NOMO-1 treated with dmso at 0.1 percent for 144 hours (cell line): ENCODE measurements around the gene KLHL17.
"Not testable (repeated sequence)": the region's sequence is repeated elsewhere in the genome, so short reads cannot be mapped to it uniquely, and the experiment has no call there.

Experiments
- DNase-seq: peaks from one replicate; lab custom pipeline; 2025; ENCODE audit not compliant: unreplicated experiment; lab: John Stamatoyannopoulos, UW

The KLHL17 gene

DNA sequence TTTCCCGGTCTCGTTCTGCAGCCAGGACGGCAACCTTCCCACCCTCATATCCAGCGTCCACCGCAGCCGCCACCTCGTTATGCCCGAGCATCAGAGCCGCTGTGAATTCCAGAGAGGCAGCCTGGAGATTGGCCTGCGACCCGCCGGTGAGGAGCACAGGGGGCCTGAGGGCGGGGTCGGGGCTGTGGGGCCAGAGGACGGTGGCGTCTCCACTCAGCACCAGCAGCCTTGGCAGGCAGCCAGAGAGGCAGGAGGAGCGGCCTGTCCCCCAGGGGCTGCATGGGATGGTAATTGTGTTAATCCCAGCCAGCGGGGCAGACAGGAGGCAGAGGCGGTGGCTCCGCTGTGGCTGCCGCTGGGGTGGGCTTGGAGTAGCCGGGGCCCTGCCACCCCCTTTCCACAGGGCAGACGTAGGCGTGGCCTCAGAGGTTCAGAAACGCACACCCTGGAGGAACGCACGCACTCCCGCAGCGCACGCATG is 24.6 kb upstream of the KLHL17 start:
- no peak for DNase-seq

DNA sequence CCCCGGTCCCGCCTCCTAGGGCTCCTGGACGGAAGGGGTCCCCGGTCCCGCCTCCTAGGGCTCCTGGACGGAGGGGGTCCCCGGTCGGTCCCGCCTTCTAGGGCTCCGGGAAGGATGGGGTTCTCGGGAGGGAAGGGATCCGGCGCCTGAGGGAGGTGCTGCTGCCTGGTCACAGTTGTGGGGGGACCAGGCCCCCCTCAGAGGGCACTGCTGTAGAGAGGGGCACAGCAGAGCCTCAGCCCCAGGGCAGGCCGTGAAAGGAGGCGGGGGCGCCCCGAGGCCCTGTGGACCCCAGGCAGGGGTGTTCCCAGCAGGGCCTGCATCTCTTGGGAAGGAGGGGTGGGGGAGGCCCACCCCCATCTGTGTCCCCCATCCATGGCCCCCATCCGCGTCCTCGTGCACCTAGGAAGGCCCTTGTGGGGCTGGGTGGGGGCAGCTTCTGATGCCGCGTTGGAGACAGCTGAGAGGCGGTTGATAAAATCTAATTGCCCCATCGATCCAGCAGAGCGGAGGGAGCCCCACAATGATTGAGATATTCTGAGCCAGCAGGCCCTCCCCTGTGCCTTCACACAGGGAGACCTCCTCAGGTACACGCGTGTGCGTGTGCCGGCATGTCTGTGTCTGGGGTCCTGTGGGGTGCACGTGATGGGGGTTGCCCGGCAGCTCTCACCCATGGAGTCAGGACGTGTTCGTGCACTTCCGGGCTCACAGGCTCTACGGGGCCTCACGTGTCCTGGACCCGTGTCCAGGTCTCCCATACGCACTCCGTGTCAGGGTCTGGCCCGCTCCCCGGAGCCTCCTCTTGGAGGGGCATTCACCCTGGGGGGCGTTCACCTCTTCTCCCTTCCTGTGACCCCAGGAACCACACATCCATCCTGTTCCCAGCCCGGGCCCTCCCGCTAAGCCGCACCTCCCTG is 23.8 kb upstream of the KLHL17 start:
- no peak for DNase-seq

GRCh38 chr1:937521-937920 is 22.9 kb upstream of the KLHL17 start:
- no peak for DNase-seq

- no peak for DNase-seq
These were observed 22.2 kb upstream of the KLHL17 start for GRCh38 chr1:938088-938683.

- DNase-seq: no peak
These were observed 21.5 kb upstream of the KLHL17 start for GRCh38 chr1:938711-939489.

GRCh38 chr1:939511-940106 is 20.8 kb upstream of the KLHL17 start:
- no peak for DNase-seq

DNA sequence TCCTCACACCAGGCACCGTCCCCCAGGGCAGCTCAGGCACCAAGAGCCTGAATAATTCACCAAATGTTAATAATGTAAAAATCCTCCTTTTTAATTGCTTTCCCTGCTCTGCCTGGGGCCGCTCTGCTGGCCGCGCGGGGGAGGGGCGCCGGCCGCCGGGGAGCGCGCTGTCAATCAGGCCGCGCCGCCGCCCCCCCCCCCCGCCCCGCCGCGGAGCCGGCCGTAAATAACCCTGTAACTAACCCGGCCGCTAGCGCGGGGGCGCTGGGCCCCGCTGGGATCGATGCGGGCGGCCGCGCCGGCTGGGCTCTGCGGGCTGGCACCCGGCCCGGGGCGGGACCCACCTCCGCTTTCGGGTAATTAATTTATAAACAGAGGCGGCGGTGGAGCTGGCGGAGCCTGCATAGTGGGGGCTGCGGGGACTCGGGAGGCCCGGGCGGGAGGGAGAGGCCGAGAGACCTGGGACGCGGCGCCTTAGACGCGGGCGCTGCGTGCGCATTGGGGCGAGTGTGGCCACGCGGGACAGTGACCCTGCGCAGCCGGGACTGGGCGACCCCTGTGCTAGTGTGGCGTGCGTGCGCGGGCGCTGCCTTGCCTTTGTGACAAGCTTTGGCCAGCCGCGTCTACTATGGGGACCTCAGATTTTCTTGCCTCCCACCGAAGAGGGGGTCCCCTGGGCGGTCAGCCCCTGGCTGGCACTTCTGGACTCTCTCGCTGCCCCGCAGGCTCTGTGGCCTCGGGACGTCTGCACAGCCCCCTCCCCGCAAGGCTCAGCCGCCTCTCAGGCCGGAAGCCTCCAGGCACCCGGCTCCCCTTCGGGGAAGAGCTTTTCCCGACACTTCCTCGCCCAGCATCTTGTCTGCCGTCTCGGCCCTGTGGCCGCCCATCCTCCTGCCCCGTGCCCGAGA is 20.0 kb upstream of the KLHL17 start:
- DNase-seq: peak; percentile 29

- no peak for DNase-seq
These were observed 19.3 kb upstream of the KLHL17 start for GRCh38 chr1:941015-941587.

- DNase-seq: peak; percentile 29
These were observed 18.6 kb upstream of the KLHL17 start for GRCh38 chr1:941588-942383.

DNA sequence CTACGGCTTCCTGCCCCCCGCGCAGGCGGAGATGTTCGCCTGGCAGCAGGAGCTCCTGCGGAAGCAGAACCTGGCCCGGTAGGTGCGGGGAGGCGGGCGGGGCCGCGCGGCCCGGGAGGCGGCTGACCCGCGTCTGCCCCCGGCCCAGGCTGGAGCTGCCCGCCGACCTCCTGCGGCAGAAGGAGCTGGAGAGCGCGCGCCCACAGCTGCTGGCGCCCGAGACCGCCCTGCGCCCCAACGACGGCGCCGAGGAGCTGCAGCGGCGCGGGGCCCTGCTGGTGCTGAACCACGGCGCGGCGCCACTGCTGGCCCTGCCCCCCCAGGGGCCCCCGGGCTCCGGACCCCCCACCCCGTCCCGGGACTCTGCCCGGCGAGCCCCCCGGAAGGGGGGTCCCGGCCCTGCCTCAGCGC is 18.0 kb upstream of the KLHL17 start:
- DNase-seq: no peak

- no peak for DNase-seq
These were observed 17.4 kb upstream of the KLHL17 start for GRCh38 chr1:942864-943533.

DNA sequence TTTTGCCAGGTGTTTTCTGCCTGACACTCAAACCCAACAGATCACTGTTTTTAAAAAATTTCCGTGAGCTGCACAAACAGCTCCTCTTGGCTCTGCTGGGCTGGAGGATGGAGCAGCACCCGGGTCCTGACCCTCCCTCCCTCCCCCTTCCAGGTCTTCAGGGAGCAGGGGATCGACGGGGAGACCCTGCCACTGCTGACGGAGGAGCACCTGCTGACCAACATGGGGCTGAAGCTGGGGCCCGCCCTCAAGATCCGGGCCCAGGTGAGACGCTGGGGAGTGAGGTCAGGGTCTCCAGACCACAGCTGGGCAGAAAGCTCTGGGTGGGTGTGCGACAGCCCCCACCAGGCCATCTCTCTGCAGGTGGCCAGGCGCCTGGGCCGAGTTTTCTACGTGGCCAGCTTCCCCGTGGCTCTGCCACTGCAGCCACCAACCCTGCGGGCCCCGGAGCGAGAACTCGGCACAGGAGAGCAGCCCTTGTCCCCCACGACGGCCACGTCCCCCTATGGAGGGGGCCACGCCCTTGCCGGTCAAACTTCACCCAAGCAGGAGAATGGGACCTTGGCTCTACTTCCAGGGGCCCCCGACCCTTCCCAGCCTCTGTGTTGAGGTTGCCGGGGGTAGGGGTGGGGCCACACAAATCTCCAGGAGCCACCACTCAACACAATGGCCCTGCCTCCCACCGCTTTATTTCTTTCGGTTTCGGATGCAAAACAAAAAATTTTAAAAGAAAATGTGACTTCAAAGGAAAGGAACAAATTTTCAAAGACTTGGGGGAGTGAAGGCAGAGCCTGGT is 16.6 kb upstream of the KLHL17 start:
- DNase-seq: no peak

- DNase-seq: no peak
These were observed 15.8 kb upstream of the KLHL17 start for GRCh38 chr1:944341-945325.

DNA sequence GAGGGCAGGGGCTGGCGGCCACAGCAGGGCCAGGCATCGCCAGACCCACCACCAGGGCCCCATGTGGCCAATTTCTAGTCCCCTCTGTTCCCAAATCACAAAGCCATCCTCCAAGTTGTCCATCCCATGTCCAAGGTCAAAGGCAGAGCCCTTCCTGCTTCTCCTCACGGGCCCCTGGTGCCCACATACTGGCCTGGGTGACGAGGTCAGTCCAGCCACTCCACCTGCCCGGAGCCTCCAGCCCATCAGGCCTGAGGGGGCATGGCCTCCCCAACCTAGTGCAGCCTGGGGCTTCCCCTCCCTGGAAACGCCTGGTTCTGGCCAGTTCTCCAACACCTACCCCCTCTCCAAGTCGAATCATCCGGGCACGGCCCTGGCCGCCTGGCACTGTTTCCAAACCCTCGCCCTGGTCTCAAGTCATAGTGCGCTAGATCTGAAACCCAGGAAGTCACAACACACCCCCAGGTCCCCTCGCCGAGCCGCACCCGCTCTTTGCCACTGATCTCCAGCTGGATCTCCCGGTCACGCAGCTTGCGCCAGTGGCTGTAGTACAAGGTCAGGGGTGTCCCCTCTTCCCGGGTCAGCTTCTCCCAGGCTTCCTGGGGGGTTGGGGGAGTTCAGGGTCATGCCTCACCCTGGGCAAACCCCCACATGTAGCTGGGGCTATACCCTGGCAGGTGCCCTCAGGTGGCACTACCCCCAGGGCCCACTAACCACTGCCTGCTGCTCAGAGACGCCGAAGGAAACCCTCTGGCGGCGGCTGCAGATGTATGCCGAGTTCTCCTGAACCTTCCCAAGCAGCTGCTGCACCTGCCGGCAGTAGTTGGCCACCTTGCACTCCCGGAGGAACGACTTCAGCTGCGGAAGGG is 14.5 kb upstream of the KLHL17 start:
- DNase-seq: no peak

GRCh38 chr1:946811-947210 is 13.6 kb upstream of the KLHL17 start:
- DNase-seq: not testable (repeated sequence)

DNA sequence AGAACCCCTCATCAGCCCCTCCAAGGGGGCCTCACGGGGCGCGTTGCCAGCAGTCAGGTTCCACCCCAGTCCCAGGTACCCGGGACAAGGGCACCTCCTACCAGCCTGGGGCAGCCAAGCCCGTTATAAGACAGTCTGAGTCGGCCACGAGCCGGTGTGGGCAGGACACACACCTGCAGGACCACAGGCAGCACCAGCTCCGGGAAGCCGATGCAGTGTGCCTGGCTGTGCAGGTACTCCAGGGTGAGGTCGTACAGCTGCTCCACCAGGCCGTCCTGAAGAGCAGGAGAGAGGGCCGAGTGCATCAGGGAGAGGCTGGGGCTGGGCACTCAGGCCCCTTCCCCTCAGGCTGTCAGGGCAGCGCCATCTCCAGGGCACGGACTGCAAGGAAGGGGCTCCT is 12.4 kb upstream of the KLHL17 start:
- DNase-seq: no peak
